Measurements from ENCODE around the gene TP53I3.
A peak's percentile ranks its signal among the peaks of the same experiment; 100 is the strongest.

GRCh38 chr2:24046930-24047702, 37.5 kb downstream of the TP53I3 start, which contains the start of gene WDCP:
- no peak for TF ChIP-seq REST (IDR thresholded peaks at IDR 0.05; ENCODE audit: low read depth)
- no peak for TF ChIP-seq ZBTB33 (IDR thresholded peaks at IDR 0.05; ENCODE audit: extremely low read depth, insufficient replicate concordance, low read length)
- TF ChIP-seq CTCF (IDR thresholded peaks at IDR 0.05 in 2 of 3, conservative IDR thresholded peaks at IDR 0.05 in 1 of 3; ENCODE audit: borderline replicate concordance in 1 of 3, insufficient read depth in 1 of 3, low read depth in 2 of 3, low read length in 2 of 3), result no peak
- TF ChIP-seq EZH2 (IDR thresholded peaks at IDR 0.05), result no peak
- peak; percentile 98 for TF ChIP-seq POLR2AphosphoS5 (IDR thresholded peaks at IDR 0.05; ENCODE audit: low read depth, low read length)
- TF ChIP-seq ATF3 (IDR thresholded peaks at IDR 0.05), result no peak
- peak; percentile 78 for TF ChIP-seq SIN3A (IDR thresholded peaks at IDR 0.05; ENCODE audit: low read depth)
- TF ChIP-seq EGR1 (IDR thresholded peaks at IDR 0.05; ENCODE audit: low read depth), result 0 out of 2 replicates have a peak, but pooled peaks have one; percentile 23
- TF ChIP-seq POLR2A (IDR thresholded peaks at IDR 0.05; ENCODE audit: borderline replicate concordance, extremely low read depth, insufficient read depth, insufficient read length), result peak; percentile 86
- TF ChIP-seq ELF1 (IDR thresholded peaks at IDR 0.05; ENCODE audit: borderline replicate concordance, low read depth), result no peak; the same call in 1 of the 2 replicates
- no peak for TF ChIP-seq EZH2phosphoT487 (IDR thresholded peaks at IDR 0.05; ENCODE audit: borderline replicate concordance)
- TF ChIP-seq FOSL1 (IDR thresholded peaks at IDR 0.05; ENCODE audit: low read depth), result no peak
